ENCODE results near the gene ST7L.

The ST7L gene

GRCh38 chr1:112478314-112478713 lies 140.6 kb downstream of the ST7L start:
- no peak for DNase-seq

- no peak for DNase-seq
Measured at GRCh38 chr1:112477550-112477949, 141.4 kb downstream of the ST7L start.
